Kidney (tissue), 14 donors: ENCODE measurements around the gene SNRNP48. TPM values are rescaled to one million over a fixed set of nuclear protein-coding genes. Genes with fewer than 3 reads are reported as not detected.

ENCODE experiments used
- DNase-seq, 5 donors: peaks; one replicate each; pipeline ENCODE4 v3.0.0-alpha.2; 2013 to 2020
- FAIRE-seq: peaks from 2 replicates; lab custom pipeline; 2012; peaks lifted over from hg19 to GRCh38; lab: Jason Lieb, UNC
- H3K27ac ChIP-seq, 2 donors: one replicate each; pipeline ENCODE4 v1.7.0; 2013; ENCODE audit warnings: low read depth in 2 of 2, low read length in 2 of 2, inconsistent platforms in 1 of 2
- H3K27me3 ChIP-seq: one replicate; pipeline ENCODE4 v1.7.1; 2013; ENCODE audit warnings: low read length, inconsistent platforms; ENCODE audit not compliant: control insufficient read depth, insufficient read depth
- H3K36me3 ChIP-seq, 3 donors: one replicate each; pipeline versions ENCODE4 v1.7.0 to v1.7.1; 2013; ENCODE audit warnings: low read length in 3 of 3, control low read depth in 1 of 3, inconsistent platforms in 1 of 3; ENCODE audit not compliant: insufficient read depth in 3 of 3, control insufficient read depth in 2 of 3
- H3K4me1 ChIP-seq, 3 donors: one replicate each; pipeline versions ENCODE4 v1.7.0 to v1.7.1; 2013; ENCODE audit warnings: low read length in 3 of 3, inconsistent platforms in 1 of 3, low read depth in 1 of 3; ENCODE audit not compliant: control insufficient read depth in 2 of 3, insufficient read depth in 2 of 3
- H3K4me3 ChIP-seq, 3 donors: one replicate each; pipeline versions ENCODE4 v1.7.0 to v1.8.1; 2013; ENCODE audit warnings: low read length in 3 of 3, control low read depth in 1 of 3, inconsistent platforms in 1 of 3
- H3K9ac ChIP-seq, 3 donors: one replicate each; pipeline versions ENCODE4 v1.7.0 to v1.7.1; 2013; ENCODE audit warnings: low read length in 3 of 3, control low read depth in 1 of 3, inconsistent platforms in 1 of 3
- H3K9me3 ChIP-seq, 3 donors: one replicate each; pipeline versions ENCODE4 v1.7.0 to v1.7.1; 2013; ENCODE audit warnings: low read length in 3 of 3, control low read depth in 1 of 3, inconsistent platforms in 1 of 3; ENCODE audit not compliant: control insufficient read depth in 2 of 3, insufficient read depth in 1 of 3
- intact Hi-C: fragments of 100-400 bp; cut with DNase I; formaldehyde crosslinking; loops from one replicate; pipeline ENCODE4 v1.11.1; 2022
- polyA plus RNA-seq: library from polyadenylated mRNA; stranded (reverse); fragments of 350-450 nt; fragmentation: Illumina TruSeq; extraction: RNeasy Lipid Tissue Mini Kit (QIAGEN cat#74804); gene quantifications from one replicate; pipeline ENCODE4 v1.2.3, GENCODE V29; 2014; ENCODE audit warnings: low read depth, low replicate concordance; ENCODE audit not compliant: insufficient read depth
- total RNA-seq: library from RNA; stranded (reverse); fragmentation: NEBNext Ultra II Directional; extraction: Animal tissue kit (Norgen Biotek cat#: 25700); gene quantifications from one replicate; pipeline ENCODE4 v1.2.1, GENCODE V29; 2021
- TF ChIP-seq, protein P1 (sequence below): IDR thresholded peaks from 3 replicates; pipeline ENCODE4 v1.5.1; 2012; ENCODE audit warnings: mild to moderate bottlenecking, moderate library complexity, borderline replicate concordance; ENCODE audit not compliant: insufficient read depth; ENCODE audit errors: extremely low read depth
- donor health status: control.
- donor health status: control.
- donor health status: control.
- donor health status: control.
- donor health status: control.
- donor health status: DM: yes; HTN: yes; CAD: no.
- donor health status: Normal renal cell carcinoma (clear cell type).

SNRNP48 gene
- total and polyA plus RNA-seq, 2 donors from 2014 or later, result 5.2 to 12.1 TPM

DNA sequence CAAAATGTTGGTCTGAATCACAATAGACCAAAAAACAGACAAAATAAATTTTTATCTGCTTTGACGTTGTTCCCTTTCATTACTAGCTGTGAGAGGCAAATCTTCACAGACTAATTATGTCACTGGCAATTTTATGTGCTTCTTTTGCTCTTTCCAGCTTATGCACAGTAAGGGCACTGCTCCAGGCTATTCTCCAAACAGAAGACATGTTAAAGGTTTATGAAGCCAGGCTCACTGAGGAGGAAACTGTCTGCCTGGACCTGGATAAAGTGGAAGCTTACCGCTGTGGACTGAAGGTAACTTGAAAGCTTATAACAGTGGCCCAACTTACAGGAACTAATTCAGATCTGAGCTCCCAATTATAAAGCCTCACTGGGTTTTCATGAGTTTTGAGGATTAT, 15.5 kb upstream of the SNRNP48 start:
- no peaks in the 10 kb centered on the region for H3K27me3 ChIP-seq
- no peak overlapping the region for H3K27ac ChIP-seq
- intact Hi-C loops, result no loop called here
- DNase-seq (peak in 1 of 5 donors; percentile 23), FAIRE-seq (no peak)
- no peaks in the 10 kb centered on the region for H3K4me1 ChIP-seq
- no peak overlapping the region for H3K4me3 ChIP-seq
- TF ChIP-seq, protein P1, sequence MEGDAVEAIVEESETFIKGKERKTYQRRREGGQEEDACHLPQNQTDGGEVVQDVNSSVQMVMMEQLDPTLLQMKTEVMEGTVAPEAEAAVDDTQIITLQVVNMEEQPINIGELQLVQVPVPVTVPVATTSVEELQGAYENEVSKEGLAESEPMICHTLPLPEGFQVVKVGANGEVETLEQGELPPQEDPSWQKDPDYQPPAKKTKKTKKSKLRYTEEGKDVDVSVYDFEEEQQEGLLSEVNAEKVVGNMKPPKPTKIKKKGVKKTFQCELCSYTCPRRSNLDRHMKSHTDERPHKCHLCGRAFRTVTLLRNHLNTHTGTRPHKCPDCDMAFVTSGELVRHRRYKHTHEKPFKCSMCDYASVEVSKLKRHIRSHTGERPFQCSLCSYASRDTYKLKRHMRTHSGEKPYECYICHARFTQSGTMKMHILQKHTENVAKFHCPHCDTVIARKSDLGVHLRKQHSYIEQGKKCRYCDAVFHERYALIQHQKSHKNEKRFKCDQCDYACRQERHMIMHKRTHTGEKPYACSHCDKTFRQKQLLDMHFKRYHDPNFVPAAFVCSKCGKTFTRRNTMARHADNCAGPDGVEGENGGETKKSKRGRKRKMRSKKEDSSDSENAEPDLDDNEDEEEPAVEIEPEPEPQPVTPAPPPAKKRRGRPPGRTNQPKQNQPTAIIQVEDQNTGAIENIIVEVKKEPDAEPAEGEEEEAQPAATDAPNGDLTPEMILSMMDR, result no peak
- no peak overlapping the region for H3K9ac ChIP-seq
- peaks cover 0 to 48% (median 26%) of the 10 kb centered on the region in 3 donors for H3K36me3 ChIP-seq
- no peaks in the 10 kb centered on the region for H3K9me3 ChIP-seq

GRCh38 chr6:7578516-7578915, 11.5 kb upstream of the SNRNP48 start:
- Histone ChIP-seq H3K36me3 (peaks cover 3 to 39% (median 28%) of the 10 kb centered on the region in 3 donors), H3K27ac (no peak overlapping the region), H3K4me3 (no peak overlapping the region), H3K9me3 (no peaks in the 10 kb centered on the region), H3K9ac (no peak overlapping the region), H3K27me3 (no peaks in the 10 kb centered on the region), H3K4me1 (no peaks in the 10 kb centered on the region)
- TF ChIP-seq, protein P1, result no peak
- intact Hi-C loops, result no loop called here
- FAIRE-seq (no peak), DNase-seq (no peak)

DNA sequence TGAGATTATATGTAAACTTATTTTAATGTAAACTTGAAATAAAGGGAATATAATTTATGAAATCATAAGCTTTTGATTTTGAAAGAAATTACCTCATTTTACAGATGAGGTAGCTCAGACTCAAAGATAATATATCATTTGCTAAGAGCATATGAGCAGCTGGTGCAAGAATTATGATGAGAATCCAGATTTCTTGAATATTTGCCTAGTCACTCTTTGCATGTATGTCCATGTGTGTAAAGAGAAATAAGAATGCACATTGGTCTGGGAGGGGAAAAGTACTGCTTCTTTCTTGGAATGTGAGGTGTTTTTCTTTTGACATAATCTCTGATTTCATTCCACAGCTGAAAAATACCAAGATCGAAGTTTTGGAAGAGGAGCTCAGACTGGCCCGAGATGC, 11.1 kb upstream of the SNRNP48 start:
- H3K4me3 ChIP-seq, result no peak overlapping the region
- no peaks in the 10 kb centered on the region for H3K9me3 ChIP-seq
- peaks cover 3 to 43% (median 31%) of the 10 kb centered on the region in 3 donors for H3K36me3 ChIP-seq
- no peaks in the 10 kb centered on the region for H3K4me1 ChIP-seq
- FAIRE-seq, result no peak
- no peak overlapping the region for H3K9ac ChIP-seq
- DNase-seq, result no peak
- intact Hi-C loops, result no loop called here
- no peak overlapping the region for H3K27ac ChIP-seq
- TF ChIP-seq, protein P1, result no peak
- no peaks in the 10 kb centered on the region for H3K27me3 ChIP-seq

- no peak for DNase-seq
- Histone ChIP-seq H3K4me3 (no peak overlapping the region), H3K9me3 (no peaks in the 10 kb centered on the region), H3K27ac (no peak overlapping the region), H3K27me3 (no peaks in the 10 kb centered on the region), H3K36me3 (peaks cover 3 to 45% (median 33%) of the 10 kb centered on the region in 3 donors), H3K9ac (no peak overlapping the region), H3K4me1 (no peaks in the 10 kb centered on the region)
- intact Hi-C loops, result no loop called here
- FAIRE-seq, result no peak
- TF ChIP-seq, protein P1, result no peak
Measured at GRCh38 chr6:7579851-7580250, 10.1 kb upstream of the SNRNP48 start.
